ENCODE results near the gene FBXL22. TPM values are rescaled to one million over a fixed set of nuclear protein-coding genes. Genes with fewer than 3 reads are reported as not detected.

Gene FBXL22, protein sequence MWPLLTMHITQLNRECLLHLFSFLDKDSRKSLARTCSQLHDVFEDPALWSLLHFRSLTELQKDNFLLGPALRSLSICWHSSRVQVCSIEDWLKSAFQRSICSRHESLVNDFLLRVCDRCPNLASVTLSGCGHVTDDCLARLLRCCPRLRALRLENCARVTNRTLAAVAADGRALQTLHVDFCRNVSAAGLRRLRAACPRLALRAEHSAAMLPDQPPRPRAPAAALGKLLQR
- total RNA-seq (2014; rRNA removed; shearing (Covaris generic)), result not detected in 2 replicates
- polyA plus RNA-seq (2014; cell fraction: nucleus; rRNA removed), result not detected in 2 replicates

DNA sequence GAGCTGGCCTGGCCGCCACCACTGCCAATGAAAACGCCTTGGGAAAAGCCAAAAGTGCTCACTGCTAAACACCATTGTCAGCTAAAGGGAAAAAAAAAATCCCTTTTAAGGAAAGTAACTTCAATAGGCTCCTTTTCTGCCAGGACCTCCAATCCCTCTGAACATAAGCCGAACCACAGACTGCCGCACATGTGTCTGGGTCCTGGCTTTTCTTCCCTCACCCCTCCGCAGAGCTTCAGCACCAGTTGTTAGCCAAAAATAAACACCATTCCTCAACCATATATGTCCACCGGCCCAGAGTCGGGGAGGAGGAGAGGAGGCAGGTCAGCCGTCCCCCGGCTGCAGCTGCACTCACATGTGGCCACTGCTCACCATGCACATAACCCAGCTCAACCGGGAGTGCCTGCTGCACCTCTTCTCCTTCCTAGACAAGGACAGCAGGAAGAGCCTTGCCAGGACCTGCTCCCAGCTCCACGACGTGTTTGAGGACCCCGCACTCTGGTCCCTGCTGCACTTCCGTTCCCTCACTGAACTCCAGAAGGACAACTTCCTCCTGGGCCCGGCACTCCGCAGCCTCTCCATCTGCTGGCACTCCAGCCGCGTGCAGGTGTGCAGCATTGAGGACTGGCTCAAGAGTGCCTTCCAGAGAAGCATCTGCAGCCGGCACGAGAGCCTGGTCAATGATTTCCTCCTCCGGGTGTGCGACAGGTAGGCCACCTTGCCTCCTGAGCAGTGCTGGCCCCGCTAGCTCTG, at the start of gene FBXL22:
TSS of gene FBXL22 (plus strand) at position 350 of the 753 bp plus-strand sequence. CDS start at position 356, 6 bp downstream.
- DNase-seq (ENCODE audit: extremely low read depth, low read depth), result no peak

DNA sequence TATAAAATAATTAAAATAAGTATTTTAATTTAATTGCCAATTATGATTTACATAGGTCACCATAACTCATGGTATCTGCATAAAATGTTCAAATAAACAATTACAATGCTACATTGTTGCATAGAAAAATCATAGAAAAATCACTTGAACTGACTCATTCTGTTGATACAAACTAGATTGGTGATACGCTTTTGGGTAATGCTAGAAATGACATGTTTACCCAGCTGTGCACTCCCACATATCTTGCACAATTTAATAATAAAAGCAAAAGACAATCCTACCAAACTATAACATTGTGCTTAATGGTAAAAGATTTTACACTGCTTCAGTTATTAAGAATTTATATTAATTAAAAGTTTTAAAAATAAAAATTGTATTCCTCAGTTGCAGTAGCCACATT, 45.8 kb upstream of the FBXL22 start:
- no peak for DNase-seq (ENCODE audit: extremely low read depth, low read depth)

DNA sequence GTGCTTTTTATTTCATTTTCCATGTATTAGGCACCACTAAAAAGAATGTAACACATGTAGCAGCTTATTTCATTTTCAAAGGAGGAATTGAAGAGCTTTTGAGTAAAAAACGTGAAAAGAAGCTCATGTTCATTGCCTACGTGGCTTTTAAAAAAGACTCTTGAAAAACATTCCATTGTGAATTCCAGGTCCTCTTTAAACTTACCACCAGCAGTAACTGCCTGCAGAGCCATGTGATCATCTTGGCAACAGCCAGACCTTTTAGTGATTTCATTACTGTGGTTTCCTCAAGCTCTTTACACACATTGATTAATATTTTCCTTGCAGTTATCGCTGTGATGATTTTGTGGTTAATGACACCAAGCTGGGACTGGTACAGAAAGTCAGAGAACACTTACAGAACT, 43.8 kb upstream of the FBXL22 start:
- DNase-seq (ENCODE audit: extremely low read depth, low read depth), result no peak

DNA sequence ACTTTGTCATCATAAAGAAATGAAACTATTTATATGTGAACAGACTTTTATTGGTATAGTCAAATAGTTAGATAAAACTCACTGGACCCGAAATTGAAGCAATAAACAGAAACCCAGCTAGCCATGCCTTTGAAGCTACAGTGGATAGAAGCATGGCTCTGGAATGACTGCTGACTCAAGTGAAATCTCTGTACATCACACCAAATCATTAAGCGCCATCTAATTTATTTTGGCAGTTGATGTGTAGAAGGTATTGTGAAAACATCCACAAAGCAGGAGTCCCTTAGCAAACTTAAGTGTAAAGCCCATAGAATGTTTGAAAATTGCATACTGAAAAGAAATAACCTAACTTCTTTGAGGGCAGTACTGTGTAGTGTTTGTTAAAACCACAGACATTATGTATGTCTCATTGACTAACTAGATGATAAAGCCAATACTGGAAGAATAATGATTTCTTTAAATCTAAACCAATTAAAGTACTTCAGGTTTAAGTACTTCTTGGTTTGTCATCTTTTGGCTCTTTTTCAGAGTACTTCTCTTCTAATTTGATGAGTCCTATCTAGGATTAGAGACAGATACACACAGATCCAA, 42.8 kb upstream of the FBXL22 start:
- no peak for DNase-seq (ENCODE audit: extremely low read depth, low read depth)

DNA sequence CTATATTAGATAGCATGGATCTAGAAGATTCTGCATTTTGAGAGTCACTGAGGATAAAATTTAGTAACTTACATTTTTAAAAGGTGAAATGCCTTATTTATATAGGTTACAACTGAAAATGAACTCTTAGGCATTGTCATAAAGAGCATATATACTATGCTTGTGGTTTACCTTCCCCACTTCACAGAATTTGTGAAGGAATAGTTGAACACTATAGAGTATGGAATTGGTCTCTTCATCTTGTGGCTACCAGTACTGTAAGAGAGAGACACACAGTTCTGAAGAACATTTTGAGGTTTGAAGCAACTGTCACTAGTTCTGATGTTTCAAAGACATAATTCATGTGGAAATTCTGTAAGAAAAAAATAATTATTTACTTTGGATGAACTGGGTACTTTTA, 41.7 kb upstream of the FBXL22 start:
- no peak for DNase-seq (ENCODE audit: extremely low read depth, low read depth)

DNA sequence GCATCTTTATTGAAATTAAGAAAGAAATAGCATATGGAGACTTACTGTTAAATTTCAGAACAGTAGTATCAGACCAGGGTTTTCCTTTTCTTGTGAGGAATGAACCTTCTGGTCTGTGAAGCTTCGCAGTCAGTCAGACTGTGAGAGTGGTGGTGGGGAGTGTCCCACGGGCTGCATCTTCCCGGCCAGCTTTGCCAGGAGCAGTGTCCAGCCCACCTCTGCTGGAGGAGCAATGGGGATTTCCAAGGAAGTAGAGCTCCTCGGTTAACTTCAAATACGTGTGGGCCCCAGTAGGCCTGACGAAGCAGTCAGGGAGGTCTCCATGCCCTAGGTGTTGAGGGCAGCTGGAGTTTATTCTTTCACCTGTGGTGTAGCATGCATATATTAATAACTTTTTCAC, 40.9 kb upstream of the FBXL22 start:
- no peak for DNase-seq (ENCODE audit: extremely low read depth, low read depth)

DNA sequence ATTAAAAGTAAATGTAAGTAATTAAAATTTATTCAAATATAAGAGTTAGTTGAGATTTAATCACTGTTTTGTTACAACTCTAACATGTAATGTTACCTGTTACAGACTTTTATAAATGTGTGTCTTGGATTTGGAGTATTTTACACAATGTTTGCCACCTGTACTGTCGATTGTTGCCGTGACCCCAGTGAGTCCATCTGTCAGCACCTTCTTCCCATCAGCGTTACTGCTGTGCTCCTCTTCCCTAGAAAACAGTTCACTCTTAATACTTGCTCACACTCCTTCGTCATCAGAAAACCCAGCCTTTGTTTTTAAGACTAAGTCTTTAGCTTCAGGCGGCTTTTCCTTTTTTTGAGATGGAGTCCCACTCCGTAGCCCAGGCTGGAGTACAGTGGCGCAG, 40.5 kb upstream of the FBXL22 start:
- no peak for DNase-seq (ENCODE audit: extremely low read depth, low read depth)

DNA sequence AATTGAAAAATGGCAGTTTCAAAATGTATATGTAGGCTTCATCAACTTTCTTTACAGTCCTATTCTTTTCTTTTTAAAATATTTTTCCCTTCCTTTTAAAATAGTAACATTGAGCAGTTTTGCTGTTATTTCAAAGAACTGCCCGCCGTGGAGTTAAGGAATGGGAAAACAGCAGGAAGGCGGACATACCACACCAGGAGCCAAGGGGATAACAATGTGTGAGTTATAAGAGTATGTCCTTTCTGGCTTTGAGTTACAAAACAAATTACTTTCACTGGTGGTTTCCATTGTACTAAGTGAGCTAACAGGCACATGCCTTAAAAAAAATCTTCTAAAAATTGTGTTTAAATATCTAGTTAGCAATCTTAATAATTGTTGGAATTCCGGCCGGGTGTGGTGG, 37.4 kb upstream of the FBXL22 start:
- no peak for DNase-seq (ENCODE audit: extremely low read depth, low read depth)

DNA sequence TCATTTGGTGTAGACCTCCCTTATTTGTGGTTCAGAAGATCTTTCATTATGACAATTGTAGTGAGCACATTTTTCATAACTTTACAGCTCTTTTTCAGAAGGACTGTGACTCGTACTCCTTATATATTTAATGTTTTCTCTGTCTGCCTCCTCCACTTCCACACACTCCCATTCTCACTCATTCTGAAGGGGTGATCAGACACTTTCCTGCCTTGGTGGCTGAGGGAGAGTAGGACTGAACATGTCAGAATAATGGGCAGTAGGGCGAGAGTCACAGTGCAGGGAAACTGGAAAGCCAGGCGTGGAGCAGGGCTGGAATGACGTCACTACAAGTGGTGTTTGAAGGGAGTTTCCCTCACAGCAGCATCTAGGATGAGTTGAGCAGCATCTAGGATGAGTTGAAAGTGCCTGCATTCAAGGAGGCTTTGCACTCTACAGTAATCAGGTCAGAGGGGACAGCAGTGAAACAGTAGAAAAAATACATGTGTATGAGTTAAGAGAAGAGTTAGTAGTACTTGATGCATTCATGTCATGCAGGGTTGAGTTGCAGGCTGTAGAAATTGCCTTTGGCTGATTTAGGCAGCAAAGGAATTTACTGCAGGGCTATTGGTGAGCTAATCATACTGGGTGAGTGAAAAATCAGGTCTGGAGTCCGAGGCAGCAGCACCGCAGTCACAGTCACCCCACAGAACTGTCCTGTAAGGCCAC, 36.3 kb upstream of the FBXL22 start:
- no peak for DNase-seq (ENCODE audit: extremely low read depth, low read depth)

DNA sequence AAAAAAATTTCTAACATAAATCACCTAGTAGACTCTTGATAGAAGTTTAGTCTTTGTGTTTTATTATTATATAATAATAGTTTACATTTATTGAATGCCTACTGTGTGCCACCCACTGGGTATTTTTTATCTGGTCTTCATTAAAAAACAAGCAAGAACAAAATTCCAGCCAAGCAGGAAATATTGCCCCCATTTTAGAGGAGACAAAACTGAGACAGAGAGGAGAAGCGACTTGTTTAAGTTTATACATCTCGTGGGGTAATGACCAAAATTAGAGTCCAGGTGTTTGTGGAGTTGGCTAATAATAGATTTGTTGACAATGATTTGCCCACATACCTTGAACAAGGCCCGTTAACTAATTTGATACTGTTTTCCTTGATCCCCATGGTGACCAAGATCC, 33.1 kb upstream of the FBXL22 start:
- DNase-seq (ENCODE audit: extremely low read depth, low read depth), result no peak

DNA sequence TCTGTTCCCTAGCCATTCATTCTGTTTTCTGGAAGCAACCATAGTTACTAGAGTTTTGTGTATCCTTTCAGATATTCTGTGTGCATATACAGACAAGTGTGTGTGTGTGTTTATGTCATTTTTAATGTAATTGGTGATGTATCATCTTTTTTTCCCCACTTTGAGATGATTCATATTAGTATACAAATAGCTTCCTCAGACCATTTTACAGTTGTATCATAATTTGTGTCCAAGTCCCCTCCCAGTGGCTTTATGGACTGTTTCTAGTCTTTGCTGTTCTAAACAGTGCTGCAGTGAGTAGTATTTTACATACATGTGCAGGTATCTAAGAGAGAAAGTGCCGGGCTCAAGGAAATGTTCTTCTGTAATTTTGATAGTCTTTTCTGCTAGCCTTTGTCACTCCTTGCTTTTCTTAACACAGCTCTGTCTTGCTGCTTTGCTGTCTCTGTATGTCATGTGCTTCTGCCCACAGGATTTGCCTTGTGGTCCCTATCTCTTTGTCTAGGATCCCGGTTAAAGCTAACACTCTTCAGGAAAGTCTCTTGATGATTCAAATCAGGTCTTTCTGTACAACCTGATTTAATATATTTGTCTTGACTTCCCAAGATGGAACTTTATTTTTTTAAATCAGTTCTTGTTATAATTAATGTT, 31.5 kb upstream of the FBXL22 start:
- no peak for DNase-seq (ENCODE audit: extremely low read depth, low read depth)

DNA sequence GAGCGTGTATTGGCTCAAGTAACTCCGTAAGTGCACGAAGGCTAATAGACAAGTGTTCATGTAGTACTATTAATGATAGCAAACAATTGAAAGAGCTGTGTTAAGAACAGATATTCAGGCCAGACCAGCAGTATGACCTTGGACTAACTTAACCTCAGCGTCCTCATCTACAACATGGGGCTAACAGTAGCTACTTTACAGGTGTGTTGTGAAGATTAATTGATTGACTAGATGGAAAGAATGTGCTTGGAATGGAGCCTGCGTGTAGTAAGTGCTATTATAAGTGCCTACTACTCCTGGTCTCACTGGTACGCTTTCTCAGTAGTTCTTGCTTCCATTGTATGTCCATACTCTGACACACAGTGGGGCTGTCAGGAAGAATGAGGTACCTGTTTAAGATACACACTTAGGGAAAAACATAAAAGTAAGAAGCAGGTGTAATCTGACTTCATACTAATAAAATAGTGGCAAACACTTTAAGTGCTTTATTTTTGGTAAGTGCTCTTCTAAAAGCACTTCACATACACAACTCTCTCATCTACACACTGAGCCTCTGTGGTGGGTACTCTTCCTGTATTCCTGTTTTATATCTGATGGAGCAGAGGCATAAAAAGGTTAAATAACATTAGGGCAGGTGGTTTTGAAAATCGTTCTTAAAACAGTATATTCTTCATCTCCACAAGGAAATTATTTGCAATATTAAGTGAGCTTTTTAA, 24.3 kb upstream of the FBXL22 start:
- DNase-seq (ENCODE audit: extremely low read depth, low read depth), result no peak

DNA sequence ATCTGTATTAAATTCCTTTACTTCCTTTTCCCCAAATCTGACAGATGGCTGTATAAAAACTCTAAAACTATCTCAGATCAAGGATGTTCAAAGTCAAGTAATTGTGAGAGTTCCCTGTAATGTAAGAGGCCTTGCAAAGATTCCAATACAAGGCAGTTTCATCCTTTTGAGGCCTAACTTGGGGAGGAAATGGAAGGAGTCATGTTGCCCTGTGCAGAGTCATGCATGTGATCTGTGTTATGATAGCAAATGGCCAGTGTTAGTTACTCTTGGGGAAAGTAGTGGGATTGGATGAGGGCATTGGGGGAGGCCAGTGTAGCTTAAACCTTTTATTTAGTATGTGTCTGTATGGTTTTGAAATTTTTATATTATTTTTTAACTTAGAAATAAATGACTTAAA, 23.7 kb upstream of the FBXL22 start:
- no peak for DNase-seq (ENCODE audit: extremely low read depth, low read depth)

DNA sequence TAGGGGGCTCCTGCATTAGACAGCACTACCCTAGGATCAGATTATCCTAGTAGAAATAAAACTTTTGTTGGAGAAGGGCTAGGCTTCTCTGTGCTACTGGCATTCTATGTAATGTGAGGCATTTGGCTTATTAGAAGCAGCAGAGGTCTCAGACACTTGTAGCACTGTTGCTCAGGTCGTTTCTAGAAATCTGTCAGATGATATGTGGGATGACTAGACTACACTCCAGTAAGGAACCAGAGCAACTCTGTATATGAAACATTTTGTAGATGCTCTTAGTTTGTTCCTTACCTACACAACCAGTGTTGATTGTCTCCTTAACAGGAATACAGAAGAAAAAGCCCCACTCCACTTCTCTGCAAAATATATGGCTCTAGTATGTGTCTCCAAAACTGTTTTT, 21.9 kb upstream of the FBXL22 start:
- no peak for DNase-seq (ENCODE audit: extremely low read depth, low read depth)

DNA sequence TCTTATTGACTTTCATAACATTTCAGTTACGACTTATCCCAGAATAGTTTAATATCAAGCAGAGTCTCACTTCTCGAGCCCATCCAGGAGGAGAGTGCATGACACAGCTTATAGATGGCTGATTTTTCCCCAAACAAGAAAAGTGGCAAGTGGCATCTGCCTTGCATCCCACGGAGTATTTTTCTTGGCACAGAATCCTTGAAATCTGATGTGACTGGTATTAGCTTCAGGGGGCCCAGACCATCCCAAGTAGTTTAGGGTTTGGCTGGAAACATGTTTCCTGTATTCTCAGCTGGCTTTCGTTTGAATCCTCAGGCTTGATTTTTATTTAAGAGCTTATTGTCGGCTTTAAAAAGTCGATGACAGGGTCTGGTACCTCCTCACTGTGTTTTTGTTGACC, 20.7 kb upstream of the FBXL22 start:
- DNase-seq (ENCODE audit: extremely low read depth, low read depth), result no peak

DNA sequence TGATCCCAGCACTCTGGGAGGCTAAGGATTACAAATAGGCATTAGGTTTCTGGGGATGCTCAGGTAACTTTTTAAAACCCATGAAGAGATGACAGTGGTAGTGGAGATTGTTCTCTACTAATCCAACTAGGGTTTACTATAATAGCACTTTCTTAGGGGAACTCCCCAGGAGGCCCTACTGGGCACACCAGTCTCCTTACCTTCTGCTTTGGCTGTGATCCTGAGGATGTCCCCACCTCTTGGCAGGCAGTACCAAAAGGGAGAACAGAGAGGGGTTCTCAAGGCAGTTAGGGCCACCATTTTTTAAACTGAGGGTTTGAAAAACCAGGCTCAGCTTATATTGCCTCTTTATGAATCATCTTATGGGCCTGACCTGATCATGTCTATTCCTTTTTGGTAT, 15.0 kb upstream of the FBXL22 start:
- no peak for DNase-seq (ENCODE audit: extremely low read depth, low read depth)

DNA sequence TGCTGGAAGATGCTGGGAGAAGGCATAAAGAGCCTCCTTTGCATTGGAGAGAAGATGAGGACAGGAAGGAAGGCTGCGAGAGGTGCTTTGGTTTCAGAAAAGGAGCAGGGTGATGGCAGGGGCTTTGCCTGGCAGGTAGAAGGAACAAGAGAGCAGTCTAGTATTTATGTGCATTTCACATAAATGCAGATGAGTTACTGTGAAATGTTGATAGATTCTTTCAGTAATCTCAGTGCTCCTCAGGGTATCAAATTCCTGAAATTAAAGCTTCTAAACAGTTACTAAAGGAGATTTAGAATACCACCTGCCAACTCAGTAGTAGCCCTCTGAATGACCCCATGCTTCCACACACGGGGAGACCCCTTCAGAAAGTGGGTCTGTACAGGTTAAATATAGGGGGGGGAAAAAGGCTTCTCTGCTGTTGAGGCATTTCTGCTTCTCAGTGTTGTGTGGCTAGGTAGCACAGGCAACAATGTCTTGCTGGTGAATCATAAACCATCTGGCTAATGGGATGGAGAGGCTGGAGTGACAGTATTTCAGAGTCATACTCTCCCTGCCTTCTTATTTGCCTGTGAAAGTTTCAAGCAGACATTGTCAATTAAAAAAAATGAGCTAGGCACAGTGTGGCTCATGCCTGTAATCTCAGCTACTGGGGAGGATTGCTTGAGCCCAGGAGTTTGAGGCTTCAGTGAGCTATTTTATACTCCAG, 14.3 kb upstream of the FBXL22 start:
- no peak for DNase-seq (ENCODE audit: extremely low read depth, low read depth)

DNA sequence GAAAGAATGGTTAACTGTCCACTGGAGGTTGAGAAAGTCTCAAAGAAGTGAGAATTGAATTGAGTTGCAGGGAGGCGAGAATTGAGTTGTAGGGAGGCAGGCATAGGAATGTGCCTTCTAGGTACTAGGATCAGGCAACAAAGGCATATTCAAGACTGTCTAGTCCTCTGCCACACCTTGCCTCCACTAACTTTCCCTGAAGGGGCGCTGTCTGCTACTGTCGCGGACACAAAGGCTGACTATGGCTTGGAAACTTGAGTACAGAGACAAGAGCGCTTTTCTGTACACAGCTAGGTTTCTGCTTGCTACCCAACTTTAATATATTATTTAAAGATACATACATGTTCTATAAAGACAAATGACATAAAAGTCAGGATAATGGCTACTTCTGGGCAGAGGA, 10.4 kb upstream of the FBXL22 start:
- no peak for DNase-seq (ENCODE audit: extremely low read depth, low read depth)

DNA sequence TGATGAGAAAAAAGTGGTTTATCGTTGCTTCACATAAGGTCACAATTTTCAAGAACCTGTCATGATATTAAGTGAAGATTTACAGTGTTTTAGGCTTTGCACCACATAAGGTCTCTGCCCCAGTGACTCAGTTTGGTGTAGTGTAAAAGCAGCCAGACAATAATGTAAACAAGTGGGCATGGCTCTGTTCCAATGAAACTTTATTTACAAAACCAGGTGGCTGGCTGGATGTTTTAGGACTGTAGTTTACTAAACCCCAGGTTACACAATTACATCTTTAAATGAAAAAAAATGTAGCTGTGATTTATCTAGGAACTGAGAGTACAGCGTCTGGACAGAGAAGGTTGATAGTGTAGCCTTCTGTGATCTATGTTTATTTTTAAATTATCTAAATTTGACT, 9.7 kb upstream of the FBXL22 start:
- no peak for DNase-seq (ENCODE audit: extremely low read depth, low read depth)

DNA sequence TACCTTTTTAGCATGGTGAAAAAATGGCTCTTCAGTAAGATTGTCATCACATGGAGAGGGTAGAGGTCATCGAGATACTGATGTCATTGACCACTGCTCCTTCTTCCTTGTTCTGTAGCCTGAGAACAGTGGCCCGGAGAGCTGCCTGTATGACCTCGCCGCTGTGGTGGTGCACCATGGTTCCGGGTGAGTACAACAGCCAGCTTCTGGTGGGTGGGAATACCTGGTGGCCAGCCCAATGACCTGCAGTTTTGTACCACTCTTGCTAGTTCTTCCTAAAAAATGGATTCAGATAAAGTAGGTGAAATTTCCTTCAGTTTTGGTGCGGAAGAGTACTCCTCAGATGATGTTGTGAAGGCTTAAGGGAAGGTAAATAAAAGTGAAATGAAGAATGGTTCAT, 8.4 kb upstream of the FBXL22 start:
- DNase-seq (ENCODE audit: extremely low read depth, low read depth), result no peak

Measured in NCI-H460 (cell line).